Panc1 (cell line): ENCODE results near the gene PPM1H. TPM values are rescaled to one million over a fixed set of nuclear protein-coding genes. Genes with fewer than 3 reads are reported as not detected.

Experiments used
- ATAC-seq: fragments of 200-7000 bp; cut with Tn5 transposase; 2 replicates; pipeline ENCODE4 v1.9.1; 2020; ENCODE audit warnings: mild to moderate bottlenecking, moderate library complexity
- BruUV-seq: library from RNA; stranded (reverse); fragments of 400-500 nt; replicated peaks from 2 replicates; lab custom pipeline; 2021; lab: Mats Ljungman, UMichigan
- CTCF ChIA-PET: fragments of 300-600 bp; sonication (Branson Sonifier 250); formaldehyde crosslinking; loops from one replicate; lab custom pipeline; 2022; ENCODE audit warnings: antibody characterized with exemption; lab: Charles Lee
- POLR2A ChIA-PET: fragments of 300-600 bp; sonication (Branson Sonifier 250); formaldehyde crosslinking; loops from one replicate; lab custom pipeline; 2022; ENCODE audit warnings: antibody characterized with exemption; lab: Charles Lee
- DNase-seq: peaks from one replicate; pipeline ENCODE4 v3.0.0-alpha.2; 2010; ENCODE audit warnings: low read depth, low spot score
- H3K27ac ChIP-seq: 2 replicates; pipeline ENCODE4 v1.5.1; 2011; ENCODE audit warnings: mild to moderate bottlenecking, low read length, inconsistent platforms
- H3K27me3 ChIP-seq: fragments of 200-500 bp; sonication (Bioruptor generic); 2 replicates; pipeline ENCODE4 v1.6.0; 2014; ENCODE audit warnings: low read length, inconsistent platforms; ENCODE audit not compliant: control insufficient read depth, insufficient read depth
- H3K36me3 ChIP-seq: fragments of 200-500 bp; sonication (Bioruptor generic); 2 replicates; pipeline ENCODE4 v1.5.1; 2014; ENCODE audit warnings: inconsistent platforms, mild to moderate bottlenecking, low read length, moderate library complexity; ENCODE audit not compliant: control insufficient read depth, insufficient read depth
- H3K4me1 ChIP-seq: 2 replicates; pipeline ENCODE4 v1.5.1; 2011; ENCODE audit warnings: inconsistent platforms, mild to moderate bottlenecking, low read length, moderate library complexity; ENCODE audit not compliant: control insufficient read depth, insufficient read depth
- H3K4me3 ChIP-seq, 2 experiments: 2 replicates each; pipeline ENCODE4 v1.5.1; 2011 to 2012; ENCODE audit warnings: low read depth in 2 of 2, low read length in 2 of 2, mild to moderate bottlenecking in 2 of 2, inconsistent platforms in 1 of 2, moderate library complexity in 1 of 2
- H3K9me3 ChIP-seq: fragments of 200-500 bp; sonication (Bioruptor generic); 2 replicates; pipeline ENCODE4 v1.5.1; 2014; ENCODE audit warnings: low read depth, mild to moderate bottlenecking, inconsistent platforms, low read length, moderate library complexity; ENCODE audit not compliant: control insufficient read depth, insufficient read depth
- CTCF ChIP-seq: fragments of 450-650 bp; IDR thresholded peaks from 2 replicates; pipeline ENCODE4 v1.5.1; 2017; ENCODE audit warnings: mild to moderate bottlenecking
- POLR2AphosphoS5 ChIP-seq: IDR thresholded peaks from 2 replicates; pipeline ENCODE4 v1.6.1; 2012; ENCODE audit warnings: mild to moderate bottlenecking, low read depth, low read length, moderate library complexity
- REST ChIP-seq, 2 experiments: IDR thresholded peaks; 2 replicates each; pipeline ENCODE4 v1.6.1; 2011 to 2012; ENCODE audit warnings: low read depth in 2 of 2, control low read depth in 1 of 2, low read length in 1 of 2, mild to moderate bottlenecking in 1 of 2, moderate library complexity in 1 of 2; ENCODE audit not compliant: insufficient read depth in 1 of 2
- SIN3A ChIP-seq: IDR thresholded peaks from 2 replicates; pipeline ENCODE4 v1.6.1; 2012; ENCODE audit warnings: low read depth, mild to moderate bottlenecking, low read length, moderate library complexity, borderline replicate concordance; ENCODE audit not compliant: insufficient read depth
- TCF7L2 ChIP-seq: IDR thresholded peaks from 2 replicates; pipeline ENCODE4 v1.6.1; 2011; ENCODE audit warnings: mild to moderate bottlenecking, low read depth, low read length, inconsistent platforms
- in situ Hi-C: cut with HindIII; loops from 2 replicates; pipeline ENCODE4 v1.10.0; 2016; ENCODE audit warnings: low sequenced_read_pairs, low pct_unique_long_range_greater_than_20kb
- intact Hi-C: fragments of 100-400 bp; cut with micrococcal nuclease; formaldehyde crosslinking; loops from one replicate; pipeline ENCODE4 v1.10.0; 2022; ENCODE audit not compliant: unreplicated experiment
- total RNA-seq: library from RNA; stranded (reverse); gene quantifications from one replicate; pipeline ENCODE4 v1.2.1, GENCODE V29; 2021; ENCODE audit not compliant: unreplicated experiment

Gene PPM1H
- total RNA-seq, 1 experiment from 2014 or later = 22.9 TPM

- POLR2A ChIA-PET = no interaction called here
- no peak for ATAC-seq
These were observed 126.6 kb downstream of the PPM1H start for GRCh38 chr12:62808166-62808879.

GRCh38 chr12:62806893-62807292, 128.1 kb downstream of the PPM1H start:
- Histone ChIP-seq H3K27me3 (no peaks in the 10 kb centered on the region), H3K9me3 (no peaks in the 10 kb centered on the region), H3K27ac (no peak overlapping the region), H3K4me1 (no peaks in the 10 kb centered on the region), H3K4me3 (no peak overlapping the region), H3K36me3 (no peaks in the 10 kb centered on the region)
- CTCF ChIA-PET = no interaction called here
- POLR2A ChIA-PET = no interaction called here
- TF ChIP-seq REST (IDR thresholded peaks at IDR 0.05; ENCODE audit: insufficient read depth in 1 of 2, low read depth in 2 of 2, low read length in 1 of 2) = no peak
- no peak for TF ChIP-seq POLR2AphosphoS5
- TF ChIP-seq SIN3A = no peak
- TF ChIP-seq TCF7L2 = no peak
- no peak for TF ChIP-seq CTCF
- intact Hi-C loops (no loop called here), in situ Hi-C loops (no loop called here)
- DNase-seq (no peak), ATAC-seq (no peak)
- no TSS peak for BruUV-seq

More at GRCh38 chr12:62808166-62808879, 126.6 kb downstream of the PPM1H start:
- Histone ChIP-seq H3K4me3 (no peak overlapping the region), H3K36me3 (no peaks in the 10 kb centered on the region), H3K27me3 (no peaks in the 10 kb centered on the region), H3K4me1 (no peaks in the 10 kb centered on the region), H3K9me3 (no peaks in the 10 kb centered on the region), H3K27ac (no peak overlapping the region)
- in situ Hi-C loops = no loop called here
- intact Hi-C loops = no loop called here
- BruUV-seq = no TSS peak
- CTCF ChIA-PET = no interaction called here
- no peak for DNase-seq
- TF ChIP-seq CTCF (no peak), TCF7L2 (no peak), POLR2AphosphoS5 (no peak), SIN3A (no peak), REST (IDR thresholded peaks at IDR 0.05; ENCODE audit: insufficient read depth in 1 of 2, low read depth in 2 of 2, low read length in 1 of 2) (no peak)
